Endothelial cell of umbilical vein (primary cell): Measurements from ENCODE around the gene TMEM203. TPM values are rescaled to one million over a fixed set of nuclear protein-coding genes. Genes with fewer than 3 reads are reported as not detected.
A peak's percentile ranks its signal among the peaks of the same experiment; 100 is the strongest.

Experiments used
- BruUV-seq: library from RNA; stranded (reverse); fragments of 400-500 nt; replicated peaks from 2 replicates; lab custom pipeline; 2021; lab: Mats Ljungman, UMichigan
- CTCF ChIA-PET: fragments of 300-600, 350-600 bp; sonication (Branson Sonifier 250); formaldehyde crosslinking; loops from one replicate; lab custom pipeline; 2021; ENCODE audit warnings: antibody characterized with exemption, inconsistent platforms; lab: Charles Lee
- POLR2A ChIA-PET: fragments of 300-600, 350-600 bp; sonication (Branson Sonifier 250); formaldehyde crosslinking; loops from one replicate; lab custom pipeline; 2021; ENCODE audit warnings: antibody characterized with exemption, inconsistent platforms; lab: Charles Lee
- DNase-seq: peaks from one replicate; pipeline ENCODE4 v3.0.0-alpha.2; 2011; ENCODE audit warnings: low read depth, low spot score
- FAIRE-seq: peaks from 2 replicates; lab custom pipeline; 2011; peaks lifted over from hg19 to GRCh38; lab: Jason Lieb, UNC
- H2AFZ ChIP-seq: 2 replicates; pipeline ENCODE4 v1.6.0; 2012; ENCODE audit warnings: low read depth, low read length, control low read depth, inconsistent platforms
- H3K27ac ChIP-seq: 2 replicates; pipeline ENCODE4 v1.5.1; 2011; ENCODE audit warnings: low read depth, mild to moderate bottlenecking, control low read depth, low read length, moderate library complexity; ENCODE audit not compliant: insufficient read depth
- H3K27me3 ChIP-seq, 2 experiments: 2 replicates each; pipeline versions ENCODE4 v1.6.0 to v1.6.1; 2011; ENCODE audit warnings: low read length in 2 of 2, mixed read lengths in 1 of 2; ENCODE audit not compliant: control insufficient read depth in 2 of 2, insufficient read depth in 2 of 2
- H3K36me3 ChIP-seq, 2 experiments: 2 replicates in 1 of 2; 3 replicates in 1 of 2; pipeline ENCODE4 v1.5.1; 2011; ENCODE audit warnings: low read length in 2 of 2, mild to moderate bottlenecking in 1 of 2, moderate library complexity in 1 of 2; ENCODE audit not compliant: control insufficient read depth in 2 of 2, insufficient read depth in 2 of 2; ENCODE audit errors: extremely low read depth in 1 of 2
- H3K4me1 ChIP-seq: 3 replicates; pipeline ENCODE4 v1.5.1; 2011; ENCODE audit warnings: mild to moderate bottlenecking, low read length; ENCODE audit not compliant: control insufficient read depth, insufficient read depth; ENCODE audit errors: extremely low read depth
- H3K4me2 ChIP-seq: 2 replicates; pipeline ENCODE4 v1.6.1; 2011; ENCODE audit warnings: low read length, control low read depth, mixed read lengths; ENCODE audit not compliant: insufficient read depth
- H3K4me3 ChIP-seq, 3 experiments: fragments of 200-600 bp in 1 of 3; sonication (generic), shearing (Covaris generic) in 1 of 3; replicated peaks in 1 of 3; 2 replicates each; pipeline ENCODE4 v1.5.1; 2011 to 2016; ENCODE audit warnings: control low read depth in 3 of 3, low read length in 3 of 3, mild to moderate bottlenecking in 2 of 3, inconsistent platforms in 1 of 3, low read depth in 1 of 3, moderate library complexity in 1 of 3; ENCODE audit not compliant: insufficient read depth in 1 of 3
- H3K79me2 ChIP-seq: 2 replicates; pipeline ENCODE4 v1.6.0; 2012; ENCODE audit warnings: low read length, inconsistent platforms; ENCODE audit not compliant: control insufficient read depth, insufficient read depth
- H3K9ac ChIP-seq: replicated peaks from 2 replicates; pipeline ENCODE3; 2011; ENCODE audit warnings: low read length, control low read depth; ENCODE audit not compliant: insufficient read depth; ENCODE audit errors: extremely low read depth
- H3K9me1 ChIP-seq: replicated peaks from 3 replicates; pipeline ENCODE4 v1.6.0; 2011; ENCODE audit warnings: mild to moderate bottlenecking, low read length; ENCODE audit not compliant: control insufficient read depth, insufficient read depth; ENCODE audit errors: extremely low read depth
- H3K9me3 ChIP-seq: replicated peaks from 2 replicates; pipeline ENCODE4 v1.5.1; 2012; ENCODE audit warnings: low read length, inconsistent platforms; ENCODE audit not compliant: control insufficient read depth, insufficient read depth
- H4K20me1 ChIP-seq: replicated peaks from 2 replicates; pipeline ENCODE3; 2011; ENCODE audit warnings: mild to moderate bottlenecking, low read length; ENCODE audit not compliant: control insufficient read depth, insufficient read depth; ENCODE audit errors: extremely low read depth
- GATA2 ChIP-seq: IDR thresholded peaks from 2 replicates; pipeline ENCODE4 v1.7.0; 2011; ENCODE audit warnings: low read depth, mild to moderate bottlenecking, moderate library complexity, mixed read lengths, low read length; ENCODE audit not compliant: insufficient read length, insufficient read depth
- dilution Hi-C: fragments of 300-500 bp; cut with MboI; formaldehyde crosslinking; loops from one replicate; pipeline ENCODE4 v1.15.0; 2019; ENCODE audit warnings: low sequenced_read_pairs; ENCODE audit not compliant: extremely low pct_ligation_motif_present
- intact Hi-C: fragments of 100-400 bp; cut with micrococcal nuclease; formaldehyde crosslinking; loops from one replicate; pipeline ENCODE4 v1.10.0; 2022
- polyA plus RNA-seq, 4 experiments: library from polyadenylated mRNA; depleted of rRNA in 3 of 4; stranded (reverse) in 3 of 4; unstranded in 1 of 4; fragments of >200 nt; gene quantifications; 2 replicates each; pipeline versions ENCODE4 v1.2.1 to v1.2.3, GENCODE V29; 2011 to 2012; ENCODE audit warnings: missing spikeins in 1 of 4
- total RNA-seq: library from RNA; stranded (reverse); gene quantifications from 2 replicates; pipeline ENCODE4 v1.2.3, GENCODE V29; 2021
- TF ChIP-seq, protein P1 (sequence below), 2 donors: IDR thresholded peaks; 1 replicate in 1 of 2; 2 replicates in 1 of 2; pipeline ENCODE4 v1.5.1; 2011; ENCODE audit warnings: low read length in 2 of 2, mild to moderate bottlenecking in 2 of 2, moderate library complexity in 2 of 2, control low read depth in 1 of 2, inconsistent platforms in 1 of 2, low read depth in 1 of 2; ENCODE audit not compliant: insufficient read depth in 1 of 2; ENCODE audit errors: extremely low read depth in 1 of 2

Gene TMEM203
- total and polyA plus RNA-seq, 2 donors (not counting 3 experiments of a cell fraction or from before 2014, with no cell fraction given): 29.6 to 39.8 TPM

GRCh38 chr9:137227054-137227852, 21.8 kb upstream of the TMEM203 start, which contains the start of gene RNF224:
Gene RNF224 (plus strand): TSS chr9:137227502. CDS start chr9:137228336, 834 bp downstream.
- intact Hi-C loops (loop anchor here (1.0 to 2.0 kb wide), 3 partner anchors 50 to 181 kb away; partner anchors contain the start of gene NPDC1), dilution Hi-C loops (no loop called here)
- no peak for TF ChIP-seq GATA2
- TF ChIP-seq, protein P1, sequence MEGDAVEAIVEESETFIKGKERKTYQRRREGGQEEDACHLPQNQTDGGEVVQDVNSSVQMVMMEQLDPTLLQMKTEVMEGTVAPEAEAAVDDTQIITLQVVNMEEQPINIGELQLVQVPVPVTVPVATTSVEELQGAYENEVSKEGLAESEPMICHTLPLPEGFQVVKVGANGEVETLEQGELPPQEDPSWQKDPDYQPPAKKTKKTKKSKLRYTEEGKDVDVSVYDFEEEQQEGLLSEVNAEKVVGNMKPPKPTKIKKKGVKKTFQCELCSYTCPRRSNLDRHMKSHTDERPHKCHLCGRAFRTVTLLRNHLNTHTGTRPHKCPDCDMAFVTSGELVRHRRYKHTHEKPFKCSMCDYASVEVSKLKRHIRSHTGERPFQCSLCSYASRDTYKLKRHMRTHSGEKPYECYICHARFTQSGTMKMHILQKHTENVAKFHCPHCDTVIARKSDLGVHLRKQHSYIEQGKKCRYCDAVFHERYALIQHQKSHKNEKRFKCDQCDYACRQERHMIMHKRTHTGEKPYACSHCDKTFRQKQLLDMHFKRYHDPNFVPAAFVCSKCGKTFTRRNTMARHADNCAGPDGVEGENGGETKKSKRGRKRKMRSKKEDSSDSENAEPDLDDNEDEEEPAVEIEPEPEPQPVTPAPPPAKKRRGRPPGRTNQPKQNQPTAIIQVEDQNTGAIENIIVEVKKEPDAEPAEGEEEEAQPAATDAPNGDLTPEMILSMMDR (IDR thresholded peaks at IDR 0.05; ENCODE audit: extremely low read depth in 1 of 2, insufficient read depth in 1 of 2, low read depth in 1 of 2, low read length in 2 of 2): peak; percentile 86 to 95
- Histone ChIP-seq H3K9me1 (no peaks in the 10 kb centered on the region), H3K36me3 (no peaks in the 10 kb centered on the region), H3K4me2 (no peak within 1 kb of the TSS), H3K9me3 (no peaks in the 10 kb centered on the region), H3K27ac (no peak within 1 kb of the TSS), H3K79me2 (no peaks in the 10 kb centered on the region), H3K9ac (no peak within 1 kb of the TSS), H2AFZ (no peak within 1 kb of the TSS), H4K20me1 (no peaks in the 10 kb centered on the region), H3K27me3 (no peaks in the 10 kb centered on the region), H3K4me3 (no peak within 1 kb of the TSS), H3K4me1 (peaks cover 12% of the 10 kb centered on the region)
- BruUV-seq: no TSS peak
- peak; percentile 68 for DNase-seq
- POLR2A ChIA-PET: interaction anchor here (0.6 kb wide), 2 partner anchors 14 to 24 kb away, joined by 4 to 5 read pairs; partner anchors contain the start of gene TUBB4B
- CTCF ChIA-PET: interaction anchor here (0.6 to 6.3 kb wide), 31 partner anchors 10 to 380 kb away, joined by 3 to 63 read pairs (median 5); partner anchors contain the start of genes ANAPC2, DPP7, NPDC1 and SSNA1
- FAIRE-seq: peak; percentile 90
